NAMALWA (cell line): ENCODE results near the gene BPI.
A peak's percentile ranks its signal among the peaks of the same experiment; 100 is the strongest.
"Not testable (repeated sequence)": the region's sequence is repeated elsewhere in the genome, so short reads cannot be mapped to it uniquely, and the experiment has no call there.

Source experiments
- DNase-seq: peaks from one replicate; pipeline ENCODE4 v3.0.0-alpha.2; 2015; ENCODE audit warnings: low spot score

The BPI gene

DNA sequence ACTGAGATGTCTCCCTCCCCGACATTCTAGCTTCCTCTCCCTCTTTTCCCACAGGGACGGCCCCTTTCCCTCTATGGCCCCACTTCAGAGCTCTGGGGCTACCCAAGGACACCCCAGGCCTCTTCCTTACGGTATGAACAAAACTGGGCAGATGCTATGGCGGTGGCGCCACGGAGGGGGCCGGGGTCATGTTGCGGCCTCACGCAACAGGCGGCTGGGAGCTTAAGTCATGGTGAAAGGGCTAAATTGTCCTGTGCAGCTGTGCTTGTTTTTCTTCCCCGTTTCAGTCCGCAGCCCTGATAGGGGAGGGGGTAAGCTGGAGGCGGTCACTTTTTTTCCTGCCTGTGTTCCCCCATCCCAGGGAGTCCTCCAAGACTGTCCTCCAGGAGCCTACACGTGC is 25.8 kb upstream of the BPI start:
- DNase-seq, result no peak

DNA sequence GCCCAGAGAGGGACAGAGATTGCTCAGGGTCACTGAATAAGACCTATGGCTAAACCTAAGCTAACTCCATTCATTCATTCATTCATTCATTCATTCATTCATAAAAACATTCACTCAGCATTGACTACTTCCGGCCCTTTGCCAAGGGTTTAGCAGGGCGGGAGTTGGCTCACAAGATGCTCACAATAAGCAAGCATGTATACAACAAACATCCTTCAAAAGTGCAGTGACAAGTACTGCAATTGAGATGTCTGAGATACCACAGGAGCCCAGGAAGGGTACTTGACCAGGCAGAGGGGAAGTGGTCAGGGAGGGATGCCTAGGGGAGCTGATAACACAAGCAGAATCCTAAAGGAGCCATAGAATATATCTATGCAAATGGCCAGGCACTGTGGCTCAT is 25.2 kb upstream of the BPI start:
- no peak for DNase-seq

DNA sequence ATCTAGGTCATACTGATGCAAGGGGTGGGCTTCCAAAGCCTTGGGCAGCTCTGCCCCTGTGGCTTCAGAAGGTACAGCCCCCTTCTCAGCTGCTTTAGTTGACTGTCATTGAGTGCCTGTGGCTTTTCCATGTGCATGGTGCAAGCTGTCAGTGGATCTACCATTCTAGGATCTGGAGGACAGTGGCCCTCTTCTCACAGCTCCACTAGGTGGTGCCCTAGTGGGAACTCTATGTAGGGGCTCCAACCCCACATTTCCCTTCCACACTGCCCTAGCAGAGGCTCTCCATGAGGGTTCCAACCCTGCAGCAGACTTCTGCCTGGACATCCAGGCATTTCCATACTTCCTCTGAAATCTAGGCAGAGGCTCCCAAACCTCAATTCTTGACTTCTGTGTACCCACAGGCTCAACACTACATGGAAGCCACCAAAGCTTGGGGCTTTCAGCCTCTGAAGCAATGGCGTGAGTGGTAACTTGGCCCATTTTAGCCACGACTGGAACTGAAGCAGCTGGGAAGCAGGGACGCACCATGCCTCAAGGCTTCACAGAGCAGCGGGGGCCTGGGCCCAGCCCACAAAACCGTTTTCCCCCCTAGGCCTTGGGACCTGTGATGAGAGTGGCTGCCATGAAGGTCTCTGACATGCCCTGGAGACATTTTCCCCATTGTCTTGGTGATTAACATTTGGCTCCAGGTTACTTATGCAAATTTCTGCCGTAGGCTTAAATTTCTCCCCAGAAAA is 22.6 kb upstream of the BPI start:
- not testable (repeated sequence) for DNase-seq

DNA sequence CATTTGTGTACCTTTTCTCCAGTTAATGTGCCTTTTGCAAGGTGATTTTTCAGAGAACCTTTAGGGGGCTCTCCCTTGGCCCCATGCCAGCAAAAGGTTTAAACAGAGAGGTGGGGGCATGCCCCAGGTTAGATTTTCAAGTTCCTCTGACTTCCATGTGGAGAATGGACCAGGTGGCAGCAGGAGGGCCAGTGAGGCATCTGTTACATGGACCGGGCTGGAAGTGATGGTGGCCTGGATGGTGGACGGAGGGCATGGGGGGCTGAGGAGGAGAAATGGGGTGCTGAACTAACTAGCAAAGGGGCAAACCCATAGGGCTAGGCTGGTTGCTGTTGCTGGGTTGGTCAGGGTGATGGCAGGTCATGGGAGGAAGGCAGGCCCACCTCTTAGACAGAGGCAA is 20.7 kb upstream of the BPI start:
- no peak for DNase-seq

DNA sequence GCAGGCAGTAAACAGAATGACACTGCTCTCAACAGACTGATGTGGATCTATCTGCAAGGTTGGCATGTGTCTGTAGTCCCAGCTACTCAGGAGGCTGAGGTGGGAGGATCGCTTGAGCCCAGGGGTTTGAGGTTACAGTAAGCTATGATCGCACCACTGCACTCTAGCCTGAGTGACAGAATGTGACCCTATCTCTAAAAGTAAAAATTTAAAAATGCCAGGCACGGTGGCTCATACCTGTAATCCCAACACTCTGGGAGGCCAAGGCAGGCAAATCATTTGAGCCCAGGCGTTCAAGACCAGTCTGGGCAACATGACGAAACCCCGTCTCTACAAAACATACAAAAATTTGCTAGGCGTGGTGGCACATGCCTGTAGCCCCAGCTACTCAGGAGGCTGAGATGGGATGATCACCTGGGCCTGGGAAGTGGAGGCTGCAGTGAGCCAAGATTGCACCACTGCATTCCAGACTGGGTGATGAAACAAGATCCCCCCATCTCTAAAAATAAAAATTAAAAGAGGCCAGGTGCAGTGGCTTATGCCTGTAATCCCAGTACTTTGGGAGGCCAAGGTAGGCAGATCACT is 19.8 kb upstream of the BPI start:
- DNase-seq, result not testable (repeated sequence)

DNA sequence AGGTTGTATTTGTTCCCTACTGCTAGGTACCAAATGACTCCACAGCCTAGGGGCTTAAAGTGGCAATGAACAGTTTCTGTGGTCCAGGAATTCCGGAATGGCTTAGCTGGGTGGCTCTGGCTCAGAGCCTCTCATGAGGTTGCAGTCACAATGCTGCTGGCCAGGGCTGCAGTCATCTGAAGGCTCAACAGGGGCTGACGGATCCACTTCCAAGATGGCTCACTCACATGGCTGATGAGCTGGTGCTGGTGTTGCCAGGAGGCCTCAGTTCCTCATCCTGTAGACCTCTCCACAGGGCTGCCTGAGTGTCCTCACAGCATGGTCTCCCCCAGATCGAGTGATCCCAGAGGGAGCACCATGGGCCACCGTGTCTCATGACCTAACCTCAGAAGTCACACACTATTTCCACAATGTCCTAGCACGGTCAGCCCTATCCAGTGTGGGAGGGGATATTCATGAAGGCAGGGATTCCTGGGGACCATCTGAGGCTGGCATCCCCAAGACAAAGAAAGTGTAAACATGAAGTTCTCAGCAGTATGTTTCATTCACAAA is 19.0 kb upstream of the BPI start:
- DNase-seq, result no peak

DNA sequence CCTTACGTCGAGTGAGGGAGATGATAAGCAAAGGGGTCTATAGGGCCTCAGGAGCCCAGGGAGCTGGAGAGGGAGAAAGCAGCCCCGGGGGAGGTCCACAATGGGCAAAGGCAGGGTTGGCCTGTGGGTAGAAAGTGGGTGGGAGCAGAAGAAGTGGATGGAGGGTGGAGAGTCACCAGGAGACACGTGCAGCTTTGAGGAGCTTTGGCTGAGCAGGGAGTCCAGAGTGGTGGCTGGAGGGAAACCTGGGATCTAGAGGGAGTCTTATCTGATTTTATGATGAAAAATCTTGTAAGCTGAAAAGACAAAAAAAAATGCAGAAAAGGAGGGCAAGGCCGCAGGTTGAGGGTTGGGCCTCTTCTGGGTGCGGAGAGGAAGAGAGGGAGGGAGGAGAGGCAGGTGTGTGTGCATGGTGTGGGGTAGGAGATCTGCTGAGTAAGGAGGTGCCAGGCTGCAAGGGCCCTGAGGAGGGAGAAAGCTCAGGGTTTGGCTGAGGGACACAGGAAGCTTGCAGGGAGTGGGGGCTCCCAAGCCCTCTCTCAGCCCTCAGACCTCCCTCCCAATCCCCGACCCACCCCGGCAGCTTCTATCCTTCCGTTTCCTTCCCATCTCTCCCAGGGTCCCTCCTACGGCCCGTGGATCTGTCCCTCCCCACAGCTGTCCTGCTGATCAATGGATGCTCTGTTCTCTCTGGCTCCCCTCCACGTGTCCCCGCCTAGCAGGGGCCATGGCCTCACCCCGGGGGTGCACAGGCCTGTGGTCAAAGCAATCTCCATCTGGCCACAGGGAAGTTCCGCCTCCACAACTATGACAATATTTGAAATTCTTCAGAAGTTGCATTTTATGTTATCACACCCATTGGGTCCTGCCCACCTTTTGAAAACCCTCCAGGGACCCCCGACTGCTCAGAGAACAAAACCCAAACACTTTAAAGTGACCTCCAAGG is 17.1 kb upstream of the BPI start:
- DNase-seq, result no peak

DNA sequence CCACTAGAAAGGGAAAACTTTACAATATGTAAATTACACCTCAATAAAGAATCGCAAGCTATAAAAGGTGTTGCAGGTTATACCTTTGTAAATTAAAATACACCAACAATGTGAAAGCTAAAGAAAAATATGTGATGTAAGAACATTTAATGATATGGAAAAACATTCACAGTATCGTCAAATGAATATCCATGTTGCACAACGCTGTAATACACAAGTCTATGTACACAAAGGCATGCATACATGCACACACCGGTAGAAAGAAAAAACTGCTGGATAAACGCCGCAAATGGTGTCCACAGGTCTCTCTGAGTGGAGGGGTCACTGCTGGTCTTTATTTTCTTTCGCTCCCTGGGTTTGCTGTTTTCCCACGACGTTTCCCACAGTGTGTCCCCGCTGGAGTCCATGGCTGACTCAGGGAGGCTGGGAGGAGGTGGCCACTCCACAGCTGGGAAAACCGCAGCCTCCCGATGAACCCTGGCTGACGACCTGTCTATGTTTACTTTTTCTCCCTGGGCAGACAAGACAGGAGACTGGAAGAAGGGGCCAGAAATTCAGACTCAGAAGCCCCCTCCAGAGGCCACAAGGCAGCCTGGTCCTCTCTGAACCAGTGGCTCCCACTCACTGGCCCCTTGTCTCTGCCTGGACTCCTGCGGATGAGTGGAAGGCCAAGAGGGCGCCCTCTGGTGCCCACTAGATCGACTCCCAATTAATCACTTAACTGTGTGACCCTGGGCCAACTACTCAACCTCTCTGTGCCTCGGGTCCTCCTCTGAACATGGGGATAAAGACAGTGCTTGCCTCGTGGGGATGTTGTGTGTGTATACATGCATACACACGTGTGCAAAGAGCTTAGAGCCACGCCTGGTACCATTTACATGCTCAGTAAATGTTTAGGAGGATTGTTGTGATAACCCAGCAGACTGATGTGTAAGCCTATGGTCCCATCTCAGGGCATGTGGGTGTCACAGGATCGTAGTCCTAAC is 12.8 kb upstream of the BPI start:
- DNase-seq, result peak; percentile 11

DNA sequence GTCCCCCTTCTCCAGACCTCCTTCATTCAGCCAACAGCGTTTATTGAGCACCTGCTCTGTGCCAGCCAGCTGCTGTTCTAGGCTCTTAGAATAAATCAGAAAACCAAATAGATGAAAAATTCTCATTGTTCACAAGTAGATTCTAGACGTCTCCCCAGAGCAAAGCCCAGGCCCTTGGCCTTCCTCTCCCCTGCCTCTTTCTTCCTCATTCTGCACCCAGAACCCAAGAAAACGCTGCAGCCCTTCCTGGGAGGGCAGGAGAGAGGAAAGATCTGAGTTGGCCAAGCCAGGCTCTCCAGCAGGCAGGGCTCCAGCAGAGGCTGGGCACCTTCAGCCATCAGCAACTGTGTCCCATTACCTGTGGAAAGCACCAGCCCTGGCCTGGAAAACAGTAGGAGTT is 12.0 kb upstream of the BPI start:
- DNase-seq, result no peak

DNA sequence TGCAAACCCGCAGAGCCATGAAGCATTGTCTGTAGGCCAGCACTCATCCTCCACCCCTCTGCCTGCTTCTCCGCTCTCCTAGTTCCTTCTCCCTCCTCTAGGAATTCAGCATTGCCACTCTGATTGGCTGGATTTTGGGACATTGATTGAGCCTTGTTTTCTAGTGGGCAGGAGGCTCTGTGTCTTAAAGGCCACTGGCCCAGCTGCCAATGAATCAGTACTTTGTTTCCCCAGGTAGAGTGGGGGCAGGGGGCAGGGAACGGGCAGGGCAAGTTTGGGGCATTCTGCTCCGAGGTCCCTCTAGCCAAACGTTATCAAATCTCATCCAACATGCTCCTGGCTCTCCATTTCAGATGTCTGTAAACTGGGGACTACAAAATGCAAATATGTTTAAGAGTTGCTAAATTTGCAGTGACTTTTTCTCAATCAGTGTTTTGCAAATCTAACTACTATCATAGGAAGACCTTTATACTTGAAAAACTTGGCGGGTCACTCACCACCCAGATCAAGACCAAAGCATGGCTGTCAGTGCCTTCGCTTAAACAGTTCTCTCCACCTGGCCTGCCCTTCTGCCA is 10.4 kb upstream of the BPI start:
- DNase-seq, result no peak

DNA sequence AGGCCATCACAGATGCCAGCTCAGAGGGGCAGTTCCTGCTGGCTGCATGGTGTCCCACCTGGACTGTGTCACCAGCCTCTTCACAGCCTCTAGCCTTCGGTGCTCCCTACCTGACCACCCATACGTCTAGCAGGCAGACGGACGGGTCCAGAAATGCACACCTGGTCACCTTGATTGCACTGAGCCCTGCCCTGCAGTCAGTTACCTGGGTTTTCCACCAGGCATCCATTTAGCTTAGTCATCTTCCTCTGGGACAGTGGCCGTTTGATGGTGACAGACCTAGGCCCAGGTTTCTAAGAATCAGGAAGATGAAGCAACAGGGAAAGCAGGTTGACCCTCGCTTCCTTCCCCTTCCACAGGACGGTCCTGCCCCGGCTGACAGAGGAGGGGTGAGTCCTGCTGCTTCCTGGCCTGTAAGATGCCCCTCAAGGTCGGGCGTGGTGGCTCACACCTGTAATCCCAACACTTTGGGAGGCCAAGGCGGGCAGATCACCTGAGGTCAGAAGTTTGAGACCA is 9.8 kb upstream of the BPI start:
- DNase-seq, result no peak

DNA sequence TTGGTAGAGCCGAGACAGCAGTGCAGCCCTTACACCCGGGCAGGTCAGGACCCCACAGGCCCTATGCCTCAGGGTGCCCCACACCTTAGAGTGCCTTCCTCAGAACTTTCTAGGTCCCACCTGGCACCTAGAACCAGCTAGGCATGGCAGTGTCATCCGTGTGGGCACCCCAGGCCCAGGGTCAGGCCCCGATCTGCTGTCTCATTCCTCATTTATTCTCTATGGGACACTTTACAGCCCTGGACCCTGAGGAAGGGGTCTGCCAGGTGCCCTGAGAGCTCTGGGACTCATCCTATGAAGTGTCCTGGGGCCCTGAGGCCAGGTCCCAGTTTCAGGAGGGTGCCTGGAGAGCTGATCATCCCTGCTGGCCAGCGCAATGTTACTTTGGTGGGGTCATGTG is 8.1 kb upstream of the BPI start:
- no peak for DNase-seq

DNA sequence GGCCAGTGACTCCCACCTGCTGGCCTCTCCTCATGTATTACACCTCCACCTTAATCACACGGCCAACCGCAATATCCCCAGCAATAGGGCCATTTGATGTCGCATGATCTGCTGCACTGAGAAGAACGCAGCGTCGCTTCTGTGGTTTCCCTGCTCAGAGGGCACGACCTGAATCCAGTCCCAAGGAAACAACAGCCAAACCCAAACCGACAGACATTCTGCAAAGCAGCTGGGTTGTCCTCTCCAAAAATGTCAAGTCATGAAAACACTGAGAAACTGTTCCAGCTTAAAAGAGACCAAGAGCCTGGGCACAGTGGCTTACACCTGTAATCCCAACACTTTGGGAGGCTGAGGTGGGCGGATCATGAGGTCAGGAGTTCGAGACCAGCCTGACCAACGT is 7.5 kb upstream of the BPI start:
- DNase-seq, result no peak

DNA sequence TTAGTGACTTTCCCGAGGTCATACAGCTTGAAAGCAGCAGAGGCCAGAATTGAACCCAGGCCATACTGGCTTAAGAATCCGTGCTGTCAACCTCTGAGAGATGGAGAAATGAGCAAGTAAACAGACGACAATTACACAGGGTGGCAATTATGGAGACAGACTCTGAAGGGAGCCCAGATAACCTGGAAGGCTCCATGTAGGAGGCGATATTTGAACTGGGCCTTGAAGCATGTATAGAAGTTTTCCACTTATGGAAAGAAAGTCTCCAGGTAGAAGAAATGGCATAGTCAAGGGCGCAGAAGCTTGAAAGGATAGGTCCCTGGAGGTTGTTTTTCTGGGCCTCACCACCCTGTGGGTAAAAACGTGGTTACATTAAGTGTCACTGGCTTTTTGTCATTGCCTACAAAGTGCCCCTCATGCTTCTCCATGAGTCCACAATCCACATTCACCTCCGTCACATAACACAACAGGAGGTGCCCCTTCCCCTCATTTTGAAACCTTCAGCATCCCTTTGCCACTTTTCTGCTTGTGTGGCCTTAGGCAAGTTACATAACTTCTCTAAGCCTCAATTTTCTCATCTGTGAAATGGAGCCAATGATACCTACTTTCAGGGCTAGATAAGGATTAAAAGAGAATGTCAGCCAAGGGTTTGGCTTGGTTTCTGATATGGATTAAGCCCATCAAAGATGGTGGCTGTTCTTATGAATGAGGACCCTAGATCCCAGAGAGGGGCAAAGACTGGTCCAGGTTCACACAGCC is 5.9 kb upstream of the BPI start:
- no peak for DNase-seq

DNA sequence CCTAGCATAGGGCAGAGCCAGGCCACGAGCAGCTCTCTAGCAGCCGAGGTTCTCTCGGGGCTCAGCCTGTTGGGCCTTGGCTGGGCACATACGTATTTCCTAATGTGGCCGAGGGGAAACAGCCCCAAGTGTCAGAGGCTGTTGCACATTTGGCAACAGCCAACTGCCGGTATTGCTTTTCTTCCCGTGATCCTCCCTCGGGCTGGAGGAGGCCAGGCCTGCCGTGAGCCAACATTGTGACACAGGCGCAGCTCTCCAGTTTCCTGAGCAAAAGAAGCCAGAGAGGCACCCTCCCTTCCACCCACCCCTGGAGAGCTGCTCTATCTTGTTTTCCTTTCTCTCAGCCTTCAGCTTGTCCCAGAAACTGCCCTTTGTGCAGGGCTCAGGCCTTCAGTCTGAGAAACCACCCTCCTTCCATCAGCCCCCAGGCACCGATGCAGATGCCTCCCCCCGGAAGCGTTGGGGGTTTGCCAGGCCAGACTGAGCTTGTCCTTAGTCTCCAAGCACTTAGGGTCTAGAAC is 5.1 kb upstream of the BPI start:
- no peak for DNase-seq

DNA sequence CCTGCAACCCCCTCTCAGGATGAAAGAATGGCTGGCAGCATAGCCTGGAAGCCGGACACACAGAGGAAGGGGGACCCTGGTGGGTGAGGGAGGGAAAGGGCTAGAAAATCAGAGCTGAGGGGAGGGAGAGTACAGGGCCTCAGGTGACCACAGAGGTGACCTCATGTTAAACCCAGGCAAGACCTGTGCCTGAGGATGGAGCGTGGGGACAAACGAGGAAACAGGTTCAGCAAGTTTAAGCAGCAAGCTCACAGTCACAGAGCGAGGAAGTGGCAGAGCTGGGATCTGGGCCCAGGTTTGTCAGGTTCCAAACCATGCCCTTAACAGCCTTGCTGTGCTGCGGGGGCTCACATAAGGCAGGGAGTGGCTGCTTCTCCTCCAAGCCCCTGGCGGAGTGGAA is 4.0 kb upstream of the BPI start:
- DNase-seq, result no peak

DNA sequence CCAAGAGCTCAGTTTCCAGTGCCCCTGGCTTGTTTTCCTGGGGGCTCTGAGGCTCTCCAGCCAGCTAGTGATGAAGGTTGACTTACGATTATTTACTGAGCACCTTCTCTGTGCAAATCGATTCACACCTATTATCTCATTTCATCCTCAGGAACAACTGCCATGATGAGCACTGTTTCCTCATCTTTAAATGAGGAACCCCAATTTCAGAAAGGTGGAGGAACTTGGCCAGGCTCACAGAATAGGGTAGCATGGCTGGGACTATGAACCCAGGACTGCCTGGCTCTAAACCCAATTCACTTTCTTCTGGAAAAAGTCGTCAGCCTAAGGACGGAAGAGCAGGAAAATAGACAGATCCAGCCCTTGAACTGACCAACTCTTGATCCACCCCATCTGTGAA is 3.5 kb upstream of the BPI start:
- DNase-seq, result no peak

DNA sequence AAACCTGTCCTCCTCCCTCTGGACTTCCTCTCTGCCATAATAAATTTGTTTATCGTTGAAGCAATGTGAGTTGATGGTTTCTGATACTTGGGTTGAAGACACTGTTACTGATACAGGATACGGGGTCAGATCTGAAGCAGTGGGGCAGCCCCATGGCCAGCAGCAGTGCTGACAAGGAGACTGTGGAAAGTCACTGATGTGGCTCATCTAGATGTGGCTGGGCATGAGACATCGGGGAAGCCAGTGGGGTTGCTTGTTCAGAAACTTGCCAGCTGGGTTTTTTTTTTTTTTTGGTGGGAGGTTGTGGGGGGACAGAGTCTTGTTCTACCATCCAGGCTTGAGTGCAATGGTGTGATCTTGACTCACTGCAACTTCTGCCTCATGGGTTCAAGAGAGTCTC is 2.6 kb upstream of the BPI start:
- no peak for DNase-seq

DNA sequence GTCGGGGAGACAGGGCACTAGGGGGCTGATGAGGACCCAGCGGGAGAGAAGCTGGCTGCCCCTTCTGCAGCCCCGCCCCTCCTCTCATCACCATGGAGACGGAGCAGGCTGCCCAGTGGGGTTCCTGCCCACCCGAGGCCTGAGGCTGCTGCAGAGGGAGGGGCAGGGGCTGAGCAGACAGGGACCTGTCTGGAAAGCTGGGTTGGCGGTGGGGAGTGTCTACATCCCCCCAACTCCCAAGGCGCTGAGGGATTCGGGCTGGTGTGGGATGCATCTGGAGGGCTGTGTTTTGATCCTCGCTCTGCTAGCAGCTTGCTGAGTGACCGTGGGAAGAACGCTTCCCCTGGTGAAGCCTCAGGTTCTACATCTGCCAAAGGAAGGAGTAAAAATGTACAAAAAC is 1.2 kb upstream of the BPI start:
- no peak for DNase-seq
